A549 (cell line): ENCODE results near the gene MAP4K2. TPM values are rescaled to one million over a fixed set of nuclear protein-coding genes. Genes with fewer than 3 reads are reported as not detected.

ENCODE experiments used
- ATAC-seq, 2 experiments: fragments of 200-7000 bp in 1 of 2; fragments of >200 bp in 1 of 2; cut with Nextera tagmentation in 1 of 2; cut with Tn5 transposase in 1 of 2; 3 replicates each; pipeline versions ENCODE4 v1.8.0 to v1.9.1; 2018 to 2020; ENCODE audit warnings: mild to moderate bottlenecking in 1 of 2, moderate library complexity in 1 of 2
- CTCF ChIA-PET: fragments of 300-600 bp; sonication (Branson Sonifier 250); formaldehyde crosslinking; extraction: SDS; loops from one replicate; lab custom pipeline; 2021; ENCODE audit warnings: antibody characterized with exemption, inconsistent platforms; lab: Yijun Ruan, JAX
- POLR2A ChIA-PET: fragments of 350-600 bp; formaldehyde crosslinking; extraction: SDS; loops from one replicate; lab custom pipeline; 2021; ENCODE audit warnings: antibody characterized with exemption, inconsistent platforms; lab: Yijun Ruan, JAX
- DNase-seq, 2 experiments: peaks; one replicate each; pipeline versions ENCODE4 v3.0.0 to v3.0.0-alpha.2; 2011 to 2016; ENCODE audit warnings: low read depth in 1 of 2, low spot score in 1 of 2
- FAIRE-seq: peaks from 2 replicates; lab custom pipeline; 2011; peaks lifted over from hg19 to GRCh38; lab: Jason Lieb, UNC
- H3K27ac ChIP-seq, 2 experiments: fragments of >200 bp; sonication (Bioruptor Twin); formaldehyde crosslinking; 3 replicates each; pipeline ENCODE4 v1.5.1; 2016 to 2017
- H3K4me1 ChIP-seq: fragments of >200 bp; sonication (Bioruptor Twin); formaldehyde crosslinking; 3 replicates; pipeline ENCODE4 v1.6.1; 2016
- H3K4me2 ChIP-seq: fragments of >200 bp; sonication (Bioruptor Twin); formaldehyde crosslinking; 3 replicates; pipeline ENCODE4 v1.6.1; 2016
- H3K4me3 ChIP-seq: fragments of >200 bp; sonication (Bioruptor Twin); formaldehyde crosslinking; 3 replicates; pipeline ENCODE4 v1.5.1; 2016
- H3K9me3 ChIP-seq: fragments of >200 bp; sonication (Bioruptor Twin); formaldehyde crosslinking; 3 replicates; pipeline ENCODE4 v1.6.1; 2016
- BCL3 ChIP-seq: fragments of >200 bp; sonication (Bioruptor Twin); formaldehyde crosslinking; IDR thresholded peaks from 3 replicates; pipeline ENCODE4 v1.6.1; 2016
- CEBPB ChIP-seq, 2 experiments: fragments of >200 bp in 1 of 2; sonication (Bioruptor Twin) in 1 of 2; formaldehyde crosslinking in 1 of 2; IDR thresholded peaks; 2 replicates each; pipeline ENCODE4 v1.6.1; 2012 to 2016
- CHD4 ChIP-seq: fragments of 200-600 bp; sonication (generic); IDR thresholded peaks from 2 replicates; pipeline ENCODE4 v1.6.1; 2016; ENCODE audit warnings: antibody characterized with exemption, mild to moderate bottlenecking, borderline replicate concordance
- EHF ChIP-seq: fragments of 250-450 bp; sonication (Bioruptor Pico); IDR thresholded peaks from 2 replicates; pipeline ENCODE4 v1.5.0; 2020; ENCODE audit warnings: mild to moderate bottlenecking
- EHMT2 ChIP-seq: fragments of 200-600 bp; sonication (generic); IDR thresholded peaks from 2 replicates; pipeline ENCODE4 v1.6.1; 2016; ENCODE audit warnings: antibody characterized with exemption, low read depth, mild to moderate bottlenecking, moderate library complexity
- GATA3 ChIP-seq: IDR thresholded peaks from 2 replicates; pipeline ENCODE4 v1.6.1; 2012; ENCODE audit warnings: borderline replicate concordance
- HES2 ChIP-seq: fragments of >200 bp; sonication (Bioruptor Twin); formaldehyde crosslinking; IDR thresholded peaks from 2 replicates; pipeline ENCODE4 v1.6.1; 2016
- HEYL ChIP-seq: fragments of 250-450 bp; sonication (Bioruptor Pico); IDR thresholded peaks from 2 replicates; pipeline ENCODE4 v1.8.0; 2021; ENCODE audit warnings: mild to moderate bottlenecking, moderate library complexity
- JUNB ChIP-seq: fragments of >200 bp; sonication (Bioruptor Twin); formaldehyde crosslinking; IDR thresholded peaks from 2 replicates; pipeline ENCODE4 v1.6.1; 2016
- KDM1A ChIP-seq: fragments of 200-600 bp; sonication (generic); IDR thresholded peaks from 2 replicates; pipeline ENCODE4 v1.6.1; 2016; ENCODE audit warnings: low read depth, mild to moderate bottlenecking
- MAZ ChIP-seq: fragments of 150-350 bp; IDR thresholded peaks from 2 replicates; pipeline ENCODE4 v1.6.1; 2014; ENCODE audit warnings: antibody characterized with exemption, low read depth, low read length, borderline replicate concordance
- NPAS2 ChIP-seq: fragments of 250-450 bp; sonication (Bioruptor Pico); IDR thresholded peaks from 2 replicates; pipeline ENCODE4 v1.8.0; 2022; ENCODE audit warnings: mild to moderate bottlenecking, moderate library complexity, borderline replicate concordance
- PHF8 ChIP-seq: fragments of 200-600 bp; sonication (generic); IDR thresholded peaks from 2 replicates; pipeline ENCODE4 v1.6.1; 2016; ENCODE audit warnings: low read depth, mild to moderate bottlenecking, antibody characterized with exemption, moderate library complexity, borderline replicate concordance
- POLR2A ChIP-seq: IDR thresholded peaks from 2 replicates; pipeline ENCODE4 v1.6.1; 2012; ENCODE audit warnings: mild to moderate bottlenecking, low read length
- RAD21 ChIP-seq, 2 experiments: fragments of >200 bp in 1 of 2; sonication (Bioruptor Twin) in 1 of 2; formaldehyde crosslinking in 1 of 2; IDR thresholded peaks in 1 of 2; conservative IDR thresholded peaks in 1 of 2; 2 replicates in 1 of 2; 3 replicates in 1 of 2; pipeline ENCODE4 v1.6.1; 2012 to 2018; ENCODE audit warnings: inconsistent platforms in 1 of 2
- REST ChIP-seq: fragments of 200-600 bp; sonication (generic); IDR thresholded peaks from 2 replicates; pipeline ENCODE4 v1.6.1; 2016; ENCODE audit warnings: antibody characterized with exemption, mild to moderate bottlenecking, moderate library complexity
- RFX5 ChIP-seq: fragments of 450-650 bp; IDR thresholded peaks from 2 replicates; pipeline ENCODE4 v1.7.1; 2014; ENCODE audit warnings: antibody characterized with exemption, mild to moderate bottlenecking, moderate library complexity
- SMC3 ChIP-seq: fragments of >200 bp; sonication (Bioruptor Twin); formaldehyde crosslinking; IDR thresholded peaks from 3 replicates; pipeline ENCODE4 v1.6.1; 2018; ENCODE audit warnings: inconsistent platforms
- SREBF2 ChIP-seq: fragments of 450-650 bp; IDR thresholded peaks from 2 replicates; pipeline ENCODE4 v1.6.1; 2014; ENCODE audit warnings: mild to moderate bottlenecking, moderate library complexity
- ZC3H11A ChIP-seq: fragments of 450-650 bp; IDR thresholded peaks from 2 replicates; pipeline ENCODE4 v1.6.1; 2014; ENCODE audit warnings: antibody characterized with exemption, mild to moderate bottlenecking
- ZNF302 ChIP-seq: fragments of 250-450 bp; sonication (Bioruptor Pico); IDR thresholded peaks from 2 replicates; pipeline ENCODE4 v1.9.0; 2021; ENCODE audit warnings: inconsistent platforms, mild to moderate bottlenecking, moderate library complexity
- WGBS: methylation state at CpG from one replicate; pipeline ENCODE4 v1.1.6; 2017; ENCODE audit errors: missing lambda C conversion rate; 5-methylcytosine and 5-hydroxymethylcytosine counted together
- polyA plus RNA-seq, 4 experiments: library from polyadenylated mRNA; depleted of rRNA in 3 of 4; stranded (reverse); fragments of >200 nt; fragmentation: RNase III in 1 of 4; extraction: RNeasy Plus Mini Kit Qiagen cat#74134 plus additional on column Dnase treatment in 1 of 4; gene quantifications; 2 replicates in 3 of 4; 3 replicates in 1 of 4; pipeline ENCODE4 v1.2.3, GENCODE V29; 2011 to 2017
- TF ChIP-seq, protein P1 (sequence below): IDR thresholded peaks from 2 replicates; pipeline ENCODE4 v1.6.1; 2012; ENCODE audit warnings: low read depth, borderline replicate concordance
- TF ChIP-seq, protein P2 (sequence below): IDR thresholded peaks from 2 replicates; pipeline ENCODE4 v1.6.1; 2012
- TF ChIP-seq, protein P3 (sequence below): fragments of 150-350 bp; IDR thresholded peaks from 2 replicates; pipeline ENCODE4 v1.6.1; 2014; ENCODE audit warnings: low read depth, mild to moderate bottlenecking, low read length
- TF ChIP-seq, protein P4 (sequence below): fragments of 250-450 bp; sonication (Bioruptor Pico); IDR thresholded peaks from 2 replicates; pipeline ENCODE4 v1.5.0; 2021; ENCODE audit warnings: mild to moderate bottlenecking, moderate library complexity, borderline replicate concordance

Gene MAP4K2
- polyA plus RNA-seq, 2 of the 4 experiments (the other 2 are of a cell fraction): 9.4 to 9.9 TPM

GRCh38 chr11:64810891-64811272 lies 7.9 kb upstream of the MAP4K2 start:
- H3K27ac ChIP-seq: peak overlapping the region; percentile 57 to 93
- ATAC-seq: peak; percentile 51 to 58
- POLR2A ChIA-PET: interaction anchor here (1.3 kb wide), 1 partner anchor 32 kb away, joined by 9 read pairs; no protein-coding TSS in a partner anchor
- WGBS: 27% methylated on average over 17 of the region's 17 CpGs
- TF ChIP-seq CEBPB (IDR thresholded peaks at IDR 0.05): no peak
- TF ChIP-seq, protein P1, sequence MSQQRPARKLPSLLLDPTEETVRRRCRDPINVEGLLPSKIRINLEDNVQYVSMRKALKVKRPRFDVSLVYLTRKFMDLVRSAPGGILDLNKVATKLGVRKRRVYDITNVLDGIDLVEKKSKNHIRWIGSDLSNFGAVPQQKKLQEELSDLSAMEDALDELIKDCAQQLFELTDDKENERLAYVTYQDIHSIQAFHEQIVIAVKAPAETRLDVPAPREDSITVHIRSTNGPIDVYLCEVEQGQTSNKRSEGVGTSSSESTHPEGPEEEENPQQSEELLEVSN: 0 out of 2 replicates have a peak, but pooled peaks have one; percentile 25
- CTCF ChIA-PET: interaction anchor here (0.7 to 3.9 kb wide), 12 partner anchors 11 to 122 kb away, joined by 3 to 26 read pairs (median 3); partner anchors contain the start of gene CDC42BPG
- peak overlapping the region; percentile 92 for H3K4me3 ChIP-seq
- no peak for FAIRE-seq
- peaks cover 9% of the 10 kb centered on the region; the same call in 2 of the 3 replicates for H3K4me1 ChIP-seq
- no peaks in the 10 kb centered on the region for H3K9me3 ChIP-seq
- no peak for DNase-seq
- H3K4me2 ChIP-seq: peak overlapping the region; percentile 98

DNA sequence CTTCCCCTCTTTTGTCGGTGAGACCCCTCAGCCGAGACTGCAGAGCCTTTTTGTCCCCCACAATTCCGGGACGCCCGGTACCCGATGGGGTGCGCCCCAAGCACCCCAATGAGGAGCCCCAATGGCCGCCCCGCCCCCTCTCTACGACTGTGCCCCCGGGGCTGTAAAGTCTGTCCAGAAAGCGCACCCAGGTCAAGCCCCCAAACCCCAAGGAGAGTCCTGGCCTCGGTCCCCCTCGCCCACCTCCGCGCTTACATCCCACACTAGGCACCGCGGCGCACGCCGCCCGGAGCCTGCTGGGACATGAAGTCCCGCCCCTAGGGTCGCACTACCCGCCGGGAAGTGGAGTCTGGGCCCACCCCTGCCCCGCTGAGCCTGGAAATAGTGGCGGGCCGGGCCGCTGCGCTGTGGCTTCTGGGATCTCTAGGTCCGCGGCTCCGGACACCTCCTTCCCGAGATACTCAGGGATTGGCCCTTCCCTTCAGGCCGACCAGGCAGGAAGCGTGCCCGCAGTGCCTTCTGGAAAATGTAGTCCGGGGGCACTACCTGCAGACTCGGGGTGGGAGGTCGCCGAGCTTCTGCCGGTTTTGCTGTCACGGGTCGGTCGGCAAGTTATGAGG lies 7.4 kb upstream of the MAP4K2 start, which contains the start of gene MEN1:
Gene MEN1 (minus strand): TSS at position 281 of the 620 bp plus-strand sequence. CDS start 442 bp downstream, outside the sequence.
- CTCF ChIA-PET: interaction anchor here (0.7 to 3.9 kb wide), 12 partner anchors 15 to 204 kb away, joined by 3 to 26 read pairs (median 3); partner anchors contain the start of genes ARL2 and CDC42BPG
- Histone ChIP-seq H3K27ac (peak within 1 kb of the TSS; percentile 91 to 93), H3K9me3 (no peaks in the 10 kb centered on the region), H3K4me1 (peaks cover 6% of the 10 kb centered on the region; the same call in 2 of the 3 replicates), H3K4me3 (peak within 1 kb of the TSS; percentile 92), H3K4me2 (peak within 1 kb of the TSS; percentile 98)
- WGBS: 2% methylated on average over 17 of the region's 46 CpGs
- POLR2A ChIA-PET: interaction anchor here (0.6 to 1.3 kb wide), 2 partner anchors 31 to 88 kb away, joined by 3 to 9 read pairs; no protein-coding TSS in a partner anchor
- ATAC-seq (peak; percentile 98 to 100), DNase-seq (peak; percentile 96 to 98), FAIRE-seq (no peak)
- TF ChIP-seq JUNB (no peak), REST (no peak), GATA3 (no peak), RAD21 (conservative IDR thresholded peaks at IDR 0.05 in 1 of 2, IDR thresholded peaks at IDR 0.05 in 1 of 2) (no peak), NPAS2 (CRISPR knock-in tag) (no peak), MAZ (no peak), BCL3 (0 out of 3 replicates have a peak, but pooled peaks have one; percentile 44), EHMT2 (no peak), EHF (CRISPR knock-in tag) (no peak), ZNF302 (CRISPR knock-in tag) (no peak), KDM1A (no peak), PHF8 (peak; percentile 55; the same call in 1 of the 2 replicates), RFX5 (no peak), SMC3 (no peak), SREBF2 (no peak), CHD4 (no peak), ZC3H11A (no peak), CEBPB (IDR thresholded peaks at IDR 0.05) (no peak), HEYL (no peak), HES2 (no peak), POLR2A (peak; percentile 83)
- TF ChIP-seq, protein P2, sequence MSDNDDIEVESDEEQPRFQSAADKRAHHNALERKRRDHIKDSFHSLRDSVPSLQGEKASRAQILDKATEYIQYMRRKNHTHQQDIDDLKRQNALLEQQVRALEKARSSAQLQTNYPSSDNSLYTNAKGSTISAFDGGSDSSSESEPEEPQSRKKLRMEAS: peak; percentile 54; the same call in 1 of the 2 replicates
- TF ChIP-seq, protein P1: 0 out of 2 replicates have a peak, but pooled peaks have one; percentile 12
- TF ChIP-seq, protein P3, sequence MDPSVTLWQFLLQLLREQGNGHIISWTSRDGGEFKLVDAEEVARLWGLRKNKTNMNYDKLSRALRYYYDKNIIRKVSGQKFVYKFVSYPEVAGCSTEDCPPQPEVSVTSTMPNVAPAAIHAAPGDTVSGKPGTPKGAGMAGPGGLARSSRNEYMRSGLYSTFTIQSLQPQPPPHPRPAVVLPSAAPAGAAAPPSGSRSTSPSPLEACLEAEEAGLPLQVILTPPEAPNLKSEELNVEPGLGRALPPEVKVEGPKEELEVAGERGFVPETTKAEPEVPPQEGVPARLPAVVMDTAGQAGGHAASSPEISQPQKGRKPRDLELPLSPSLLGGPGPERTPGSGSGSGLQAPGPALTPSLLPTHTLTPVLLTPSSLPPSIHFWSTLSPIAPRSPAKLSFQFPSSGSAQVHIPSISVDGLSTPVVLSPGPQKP: no peak
- TF ChIP-seq, protein P4, sequence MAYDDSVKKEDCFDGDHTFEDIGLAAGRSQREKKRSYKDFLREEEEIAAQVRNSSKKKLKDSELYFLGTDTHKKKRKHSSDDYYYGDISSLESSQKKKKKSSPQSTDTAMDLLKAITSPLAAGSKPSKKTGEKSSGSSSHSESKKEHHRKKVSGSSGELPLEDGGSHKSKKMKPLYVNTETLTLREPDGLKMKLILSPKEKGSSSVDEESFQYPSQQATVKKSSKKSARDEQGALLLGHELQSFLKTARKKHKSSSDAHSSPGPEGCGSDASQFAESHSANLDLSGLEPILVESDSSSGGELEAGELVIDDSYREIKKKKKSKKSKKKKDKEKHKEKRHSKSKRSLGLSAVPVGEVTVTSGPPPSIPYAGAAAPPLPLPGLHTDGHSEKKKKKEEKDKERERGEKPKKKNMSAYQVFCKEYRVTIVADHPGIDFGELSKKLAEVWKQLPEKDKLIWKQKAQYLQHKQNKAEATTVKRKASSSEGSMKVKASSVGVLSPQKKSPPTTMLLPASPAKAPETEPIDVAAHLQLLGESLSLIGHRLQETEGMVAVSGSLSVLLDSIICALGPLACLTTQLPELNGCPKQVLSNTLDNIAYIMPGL (CRISPR knock-in tag): no peak
